ENCODE measurements around the gene B3GNT4.
"Not testable (repeated sequence)": the region's sequence is repeated elsewhere in the genome, so short reads cannot be mapped to it uniquely, and the experiment has no call there.

Gene B3GNT4

DNA sequence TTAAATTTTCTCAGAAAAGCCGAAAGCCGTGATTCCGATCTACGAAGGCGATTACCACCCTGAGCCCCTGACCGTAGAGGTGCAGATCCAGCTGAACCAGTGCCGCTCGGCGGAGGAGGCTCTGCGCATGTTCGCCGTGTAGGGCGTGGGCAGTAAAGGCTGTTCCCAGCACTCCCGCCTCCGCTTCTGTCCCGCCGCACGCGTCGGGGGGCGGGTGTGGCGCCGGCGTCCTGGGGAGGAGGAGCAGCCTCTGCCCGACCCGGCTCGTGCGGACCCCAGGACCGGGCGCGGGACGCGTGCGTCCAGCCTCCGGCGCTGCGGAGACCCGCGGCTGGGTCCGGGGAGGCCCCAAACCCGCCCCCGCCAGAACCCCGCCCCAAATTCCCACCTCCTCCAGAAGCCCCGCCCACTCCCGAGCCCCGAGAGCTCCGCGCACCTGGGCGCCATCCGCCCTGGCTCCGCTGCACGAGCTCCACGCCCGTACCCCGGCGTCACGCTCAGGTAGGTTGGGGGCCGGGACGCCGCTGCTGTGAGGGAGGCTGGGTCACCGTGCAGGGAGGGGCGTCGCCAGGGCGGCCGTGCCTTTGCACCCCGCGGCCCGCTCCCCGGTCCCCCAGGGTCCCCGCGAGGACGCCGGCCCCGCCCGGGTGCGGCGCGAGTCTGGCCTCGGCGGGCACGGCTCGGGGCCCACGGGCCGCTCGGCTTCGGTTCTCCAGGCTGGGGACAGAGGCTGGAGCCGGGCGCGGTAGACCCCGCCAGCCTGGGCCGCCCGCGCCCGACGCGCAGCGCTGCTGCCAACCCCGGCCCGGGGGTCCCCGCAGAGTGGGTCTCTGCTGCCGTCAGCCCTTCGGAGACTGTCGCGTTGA lies at the start of gene B3GNT4:
Gene B3GNT4 (plus strand): TSS at position 409 of the 866 bp plus-strand sequence. CDS start 910 bp downstream, outside the sequence.
- Histone ChIP-seq H3K27ac (peak within 1 kb of the TSS in 14 of 21 experiments; percentile 3 to 66 (median 44)), H3K4me3 (peak within 1 kb of the TSS; percentile 42 to 61 (median 53))

- Histone ChIP-seq H3K27ac (no peak overlapping the region), H3K4me3 (no peak overlapping the region)
Measured at GRCh38 chr12:122155705-122156104, 47.8 kb upstream of the B3GNT4 start.

DNA sequence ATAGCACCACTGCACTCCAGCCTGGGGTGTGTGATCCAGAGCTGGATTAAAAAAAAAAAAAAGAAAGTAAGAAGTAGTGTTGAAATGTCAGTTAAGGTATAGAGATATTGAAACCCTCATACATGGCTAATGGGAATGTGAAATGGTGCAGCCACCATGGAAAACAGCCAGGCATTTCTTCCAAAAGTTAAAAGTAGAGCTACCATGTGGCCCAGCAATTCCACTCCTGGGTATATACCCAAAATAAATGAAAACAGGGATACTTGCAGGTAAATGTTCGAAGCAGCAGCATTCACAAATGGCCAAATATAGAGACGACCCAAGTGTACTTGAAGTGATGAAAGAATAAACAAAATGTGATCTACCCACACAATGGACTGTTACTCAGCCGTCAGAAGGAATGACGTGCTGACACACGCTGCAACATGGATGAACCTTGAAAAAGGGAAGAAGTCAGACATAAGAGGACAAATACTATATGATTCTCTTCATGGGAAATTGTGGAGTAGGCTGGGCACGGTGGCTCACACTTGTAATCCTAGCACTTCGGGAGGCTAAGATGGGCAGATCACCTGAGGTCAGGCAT lies 44.7 kb upstream of the B3GNT4 start:
- Histone ChIP-seq H3K4me3 (no peak overlapping the region), H3K27ac (no peak overlapping the region)

DNA sequence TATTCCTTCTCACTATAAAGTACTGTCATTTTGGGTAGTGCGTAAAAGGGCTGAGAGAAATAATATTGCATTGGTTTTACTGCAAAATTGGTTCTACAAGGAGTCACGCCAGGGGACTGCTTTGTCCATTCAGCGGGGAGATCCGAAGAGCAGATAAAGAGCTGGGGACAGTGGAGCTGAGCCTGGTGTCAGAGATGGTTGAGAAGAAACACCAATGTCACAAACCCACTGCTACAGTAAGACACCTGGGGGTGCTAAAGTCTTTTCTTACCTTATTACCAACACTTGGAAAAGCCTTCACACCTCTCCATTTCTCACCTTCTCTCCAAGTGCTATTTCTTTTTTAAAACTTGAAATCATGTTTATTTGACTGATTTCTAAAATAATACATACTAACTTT lies 43.6 kb upstream of the B3GNT4 start:
- Histone ChIP-seq H3K4me3 (no peak overlapping the region), H3K27ac (no peak overlapping the region)

- H3K27ac ChIP-seq = no peak overlapping the region
- no peak overlapping the region for H3K4me3 ChIP-seq
Measured at GRCh38 chr12:122160761-122161160, 42.7 kb upstream of the B3GNT4 start.

DNA sequence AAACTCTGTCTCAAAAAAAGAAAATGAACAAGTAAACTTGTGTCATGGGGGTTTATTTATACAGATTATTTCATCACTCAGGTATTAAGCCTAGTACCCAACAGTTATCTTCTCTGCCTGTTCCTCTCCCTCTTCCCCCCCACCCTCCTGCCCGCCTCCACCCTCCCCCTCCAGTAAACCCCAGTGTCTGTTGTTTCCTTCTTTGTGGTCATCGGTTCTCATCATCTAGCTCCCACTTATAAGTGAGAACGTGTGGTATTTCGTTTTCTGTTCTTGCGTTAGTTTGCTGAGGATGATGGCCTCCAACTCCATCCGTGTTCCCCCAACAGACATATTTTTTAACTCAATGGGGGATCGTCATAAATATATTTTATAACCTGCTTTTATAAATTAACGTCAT lies 41.8 kb upstream of the B3GNT4 start:
- Histone ChIP-seq H3K27ac (no peak overlapping the region), H3K4me3 (no peak overlapping the region)

- Histone ChIP-seq H3K27ac (no peak overlapping the region), H3K4me3 (no peak overlapping the region)
Measured at GRCh38 chr12:122162976-122163375, 40.5 kb upstream of the B3GNT4 start.

DNA sequence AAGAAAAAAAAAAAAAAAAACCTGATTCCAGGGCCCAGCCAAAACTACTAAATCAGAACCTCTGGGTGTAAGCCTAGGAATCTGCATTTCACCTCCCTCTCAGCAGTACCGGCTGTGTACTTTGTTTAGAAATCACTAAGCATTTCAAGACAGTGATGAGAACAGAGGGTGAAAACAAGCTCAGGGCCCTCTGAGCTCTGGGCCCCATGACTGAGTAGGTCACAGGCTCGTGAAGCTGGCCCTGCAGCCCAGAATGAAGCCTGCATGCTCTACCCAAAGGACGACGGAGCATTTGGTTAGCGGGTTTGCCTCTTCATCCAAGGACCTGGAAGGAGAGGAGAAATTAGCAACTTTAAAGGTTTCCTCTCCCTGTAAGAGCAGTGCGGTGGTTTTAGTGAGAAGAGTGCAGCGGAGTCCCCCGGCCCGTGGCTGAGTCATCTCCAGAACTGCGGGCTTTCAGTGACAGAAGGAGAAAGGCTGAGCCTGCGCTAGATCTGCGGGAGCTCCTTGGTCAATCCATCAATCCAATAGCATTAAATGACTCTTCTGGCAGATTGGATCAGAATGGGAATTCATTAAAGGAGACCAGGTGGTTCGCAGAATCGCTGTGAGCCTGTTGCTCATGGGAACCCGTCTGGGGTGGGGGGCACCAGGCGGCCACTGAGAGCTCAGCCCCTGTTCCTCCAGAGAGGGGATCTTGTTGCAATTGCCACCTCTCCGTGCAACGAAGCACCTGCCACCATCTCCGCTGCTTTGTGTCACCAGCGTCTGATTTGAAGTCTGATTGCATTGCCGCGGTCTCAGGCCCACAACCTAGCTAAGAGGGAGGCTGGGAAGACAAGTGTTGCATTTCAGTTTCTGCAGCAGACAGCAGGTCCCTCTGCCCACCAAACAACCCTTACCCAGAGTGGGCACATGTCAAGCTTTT lies 36.8 kb upstream of the B3GNT4 start:
- Histone ChIP-seq H3K4me3 (no peak overlapping the region), H3K27ac (peak overlapping the region in 2 of 21 experiments; percentile 5 to 42)

GRCh38 chr12:122167356-122167925 lies 36.1 kb upstream of the B3GNT4 start:
- Histone ChIP-seq H3K4me3 (no peak overlapping the region), H3K27ac (peak overlapping the region in 2 of 21 experiments; percentile 5 to 42)

GRCh38 chr12:122168492-122168891 lies 35.0 kb upstream of the B3GNT4 start:
- H3K27ac ChIP-seq = no peak overlapping the region
- no peak overlapping the region for H3K4me3 ChIP-seq

DNA sequence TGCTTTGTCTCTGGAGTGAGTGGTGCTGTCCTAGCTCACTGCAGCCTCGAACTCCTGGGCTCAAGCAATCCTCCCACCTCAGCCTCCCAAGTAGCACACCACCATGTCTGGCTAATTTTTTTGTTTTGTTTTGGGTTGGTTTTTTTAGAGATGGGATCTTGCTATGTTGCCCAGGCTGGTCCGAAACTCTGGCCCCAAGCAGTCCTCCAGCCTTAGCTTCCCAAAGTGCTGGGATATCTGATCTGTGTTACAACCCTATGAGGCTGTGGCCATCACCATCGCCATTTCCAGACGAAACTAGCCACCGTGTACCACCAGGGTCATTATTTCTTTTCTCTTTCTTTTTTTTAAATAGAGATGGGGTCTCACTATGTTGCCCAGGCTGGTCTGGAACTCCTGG lies 32.1 kb upstream of the B3GNT4 start:
- no peak overlapping the region for H3K27ac ChIP-seq
- no peak overlapping the region for H3K4me3 ChIP-seq

DNA sequence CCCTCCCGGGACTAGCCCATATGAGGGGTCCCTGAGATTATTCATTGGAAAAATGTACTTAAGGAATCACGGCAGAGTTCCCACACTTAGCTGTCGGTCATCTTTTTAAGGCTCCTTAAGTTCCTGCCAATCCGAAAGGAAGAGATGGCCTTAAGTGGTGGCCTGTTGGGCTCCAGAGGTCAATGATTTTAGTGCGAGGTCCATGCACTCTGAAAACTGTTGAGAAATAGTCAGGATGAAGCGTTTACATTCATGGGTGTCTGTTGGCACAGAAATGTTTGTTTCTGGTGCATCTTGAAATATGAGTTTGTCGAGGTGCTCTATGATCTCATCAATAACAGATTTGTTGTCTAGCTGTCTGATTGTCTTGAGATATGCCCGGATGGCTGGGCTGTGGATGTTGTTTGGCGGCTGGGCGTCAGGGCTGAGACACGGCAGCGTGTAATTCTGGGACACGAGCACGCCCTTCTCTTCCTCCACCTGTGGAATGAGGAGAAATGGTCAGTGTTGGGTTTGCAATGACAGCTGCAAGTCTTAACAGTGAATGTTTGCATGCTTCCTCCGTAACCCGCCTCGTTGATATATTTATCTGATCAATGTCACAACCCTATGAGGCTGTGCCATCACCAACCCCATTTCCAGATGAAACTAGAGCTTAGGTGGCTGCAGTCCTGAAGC lies 31.1 kb upstream of the B3GNT4 start:
- Histone ChIP-seq H3K4me3 (no peak overlapping the region), H3K27ac (no peak overlapping the region)

- H3K27ac ChIP-seq = no peak within 1 kb of the TSS
- no peak within 1 kb of the TSS for H3K4me3 ChIP-seq
Measured at GRCh38 chr12:122174155-122174845, 29.2 kb upstream of the B3GNT4 start, which contains the start of gene IL31. Gene IL31, minus strand, starts transcription at chr12:122174221. Its CDS starts 49 bp downstream, at chr12:122174172.

- H3K4me3 ChIP-seq, H3K27ac ChIP-seq: not testable (repeated sequence)
Measured at GRCh38 chr12:122176473-122176872, 27.0 kb upstream of the B3GNT4 start.

DNA sequence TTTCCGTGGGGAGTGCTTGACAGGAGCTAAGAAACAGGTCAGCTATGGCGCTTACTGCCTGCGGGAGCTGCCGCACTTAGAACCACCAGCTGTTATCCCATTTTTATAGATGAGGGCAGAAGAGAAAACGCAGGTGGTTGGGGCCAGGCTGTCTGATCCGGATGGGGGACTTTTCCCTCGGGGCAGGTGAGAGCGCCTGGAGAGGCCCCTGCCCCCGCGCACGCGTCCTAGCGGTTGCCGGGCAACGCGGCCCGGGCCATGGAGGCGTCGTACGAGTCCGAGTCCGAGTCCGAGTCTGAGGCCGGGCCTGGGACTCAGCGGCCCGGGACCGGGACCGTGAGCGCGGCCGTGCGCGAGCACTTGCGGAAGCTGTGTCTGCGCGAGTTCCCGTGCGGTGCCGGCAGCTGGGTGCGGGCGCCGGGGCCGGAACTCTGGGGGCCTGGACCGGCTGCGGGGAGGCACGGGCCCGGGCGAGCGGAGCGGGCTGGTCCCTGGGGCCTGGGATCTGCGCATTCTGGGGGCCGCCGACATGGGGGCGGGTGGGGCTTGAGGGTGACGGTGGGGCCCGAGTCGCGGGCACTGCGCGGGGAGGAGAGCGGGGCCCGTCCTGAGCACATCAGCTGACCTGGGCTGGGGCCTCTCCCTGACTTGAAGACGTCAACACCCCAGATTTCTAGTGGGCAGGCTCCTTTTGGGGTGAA lies 20.5 kb upstream of the B3GNT4 start, which contains the start of gene LRRC43:
Gene LRRC43 (plus strand): TSS at position 237 of the 701 bp plus-strand sequence. CDS start 22 bp downstream, at position 259.
- Histone ChIP-seq H3K27ac (peak within 1 kb of the TSS in 11 of 21 experiments; percentile 4 to 67 (median 39)), H3K4me3 (peak within 1 kb of the TSS; percentile 37 to 60 (median 48))

DNA sequence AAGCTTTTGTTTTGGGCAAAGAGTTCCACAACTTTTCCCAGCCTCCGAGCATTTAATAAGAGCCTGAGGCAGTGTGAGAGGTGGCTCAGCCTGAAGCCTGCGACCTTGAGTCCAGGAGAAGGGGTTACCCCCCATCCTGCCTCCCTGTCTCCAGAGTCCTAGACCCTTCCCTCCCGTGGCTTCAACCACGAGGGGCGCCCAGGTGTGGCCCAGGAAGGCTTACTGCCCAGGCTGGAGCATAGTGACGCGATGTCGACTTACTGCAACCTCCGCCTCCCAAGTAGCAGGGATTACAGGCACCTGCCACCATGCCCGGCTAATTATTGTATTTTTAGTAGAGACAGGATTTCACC lies 19.9 kb upstream of the B3GNT4 start:
- peak overlapping the region in 4 of 21 experiments; percentile 4 to 67 (median 48) for H3K27ac ChIP-seq
- peak overlapping the region; percentile 37 to 60 (median 48) for H3K4me3 ChIP-seq

DNA sequence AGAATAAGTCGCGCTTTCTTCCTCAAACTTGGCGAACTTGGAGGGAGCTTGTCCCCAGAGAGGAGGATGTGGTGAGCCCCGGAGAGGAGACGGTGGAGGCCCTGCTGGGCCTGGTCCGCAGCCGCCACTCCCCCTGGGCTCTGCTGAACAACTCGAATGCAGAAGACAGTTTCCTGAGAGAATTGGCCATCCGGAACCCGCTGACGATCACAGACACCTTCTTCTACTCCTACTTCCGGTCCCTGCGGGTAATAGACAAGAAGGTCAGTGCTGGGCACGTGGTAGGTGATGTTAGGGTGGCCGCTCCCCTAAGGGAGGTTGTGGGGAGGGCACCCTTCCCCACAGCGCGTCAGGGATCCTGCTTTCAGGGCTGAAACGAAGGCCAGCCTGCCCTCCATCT lies 19.0 kb upstream of the B3GNT4 start:
- H3K27ac ChIP-seq = no peak overlapping the region
- H3K4me3 ChIP-seq = no peak overlapping the region

DNA sequence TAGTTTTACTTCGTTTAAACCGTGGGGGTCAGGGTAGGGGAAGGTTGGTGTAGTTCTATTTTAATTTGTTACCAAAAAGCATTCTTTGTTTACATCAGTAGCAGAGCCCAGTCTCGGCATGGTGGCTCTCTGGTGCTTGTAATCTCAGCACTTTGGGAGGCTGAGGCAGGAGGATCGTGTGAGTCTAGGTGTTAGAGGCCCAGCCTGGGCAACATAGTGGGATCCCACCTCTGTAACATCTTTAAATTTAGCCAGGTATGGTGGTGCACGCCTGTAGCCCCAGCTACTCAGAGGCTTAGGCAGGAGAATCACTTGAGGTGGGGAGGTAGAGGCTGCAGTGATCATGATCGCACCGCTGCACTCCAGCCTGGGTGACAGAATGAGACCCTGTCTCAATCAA lies 18.4 kb upstream of the B3GNT4 start:
- no peak overlapping the region for H3K4me3 ChIP-seq
- no peak overlapping the region for H3K27ac ChIP-seq
